GM12874 (cell line): ENCODE data around the gene ACRV1.
A peak's percentile ranks its signal among the peaks of the same experiment; 100 is the strongest.

Experiments
- CTCF ChIP-seq: IDR thresholded peaks from 2 replicates; pipeline ENCODE4 v1.5.1; 2011; ENCODE audit warnings: low read depth, mild to moderate bottlenecking, control low read depth, low read length, moderate library complexity; ENCODE audit not compliant: insufficient read depth

The ACRV1 gene

GRCh38 chr11:125649465-125650166 lies 31.0 kb downstream of the ACRV1 start:
- no peak for TF ChIP-seq CTCF

- TF ChIP-seq CTCF, result no peak
Observed at GRCh38 chr11:125645871-125646270, 34.8 kb downstream of the ACRV1 start.

- TF ChIP-seq CTCF, result no peak
Observed at GRCh38 chr11:125638315-125638714, 42.3 kb downstream of the ACRV1 start.

DNA sequence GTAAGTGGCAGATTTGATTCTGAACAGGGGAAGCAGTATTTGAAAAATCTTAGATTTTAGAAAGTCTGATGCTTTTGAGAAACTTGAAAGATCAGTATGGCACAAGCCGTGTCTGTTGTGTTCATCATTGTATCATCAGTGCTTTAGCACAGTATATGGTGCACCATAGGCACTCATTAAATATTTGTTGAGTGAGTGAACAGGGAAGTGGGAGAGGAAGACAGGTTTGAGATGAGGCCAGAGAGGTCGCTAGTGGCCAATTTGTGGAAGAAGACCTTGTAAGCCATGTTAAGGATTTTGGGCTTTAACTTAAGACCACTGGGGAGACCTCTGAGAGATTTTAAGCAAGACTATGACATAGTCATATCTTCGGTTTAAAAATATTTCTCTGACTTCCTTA lies 42.8 kb downstream of the ACRV1 start:
- no peak for TF ChIP-seq CTCF

GRCh38 chr11:125627236-125627910 lies 53.3 kb downstream of the ACRV1 start:
- no peak for TF ChIP-seq CTCF

DNA sequence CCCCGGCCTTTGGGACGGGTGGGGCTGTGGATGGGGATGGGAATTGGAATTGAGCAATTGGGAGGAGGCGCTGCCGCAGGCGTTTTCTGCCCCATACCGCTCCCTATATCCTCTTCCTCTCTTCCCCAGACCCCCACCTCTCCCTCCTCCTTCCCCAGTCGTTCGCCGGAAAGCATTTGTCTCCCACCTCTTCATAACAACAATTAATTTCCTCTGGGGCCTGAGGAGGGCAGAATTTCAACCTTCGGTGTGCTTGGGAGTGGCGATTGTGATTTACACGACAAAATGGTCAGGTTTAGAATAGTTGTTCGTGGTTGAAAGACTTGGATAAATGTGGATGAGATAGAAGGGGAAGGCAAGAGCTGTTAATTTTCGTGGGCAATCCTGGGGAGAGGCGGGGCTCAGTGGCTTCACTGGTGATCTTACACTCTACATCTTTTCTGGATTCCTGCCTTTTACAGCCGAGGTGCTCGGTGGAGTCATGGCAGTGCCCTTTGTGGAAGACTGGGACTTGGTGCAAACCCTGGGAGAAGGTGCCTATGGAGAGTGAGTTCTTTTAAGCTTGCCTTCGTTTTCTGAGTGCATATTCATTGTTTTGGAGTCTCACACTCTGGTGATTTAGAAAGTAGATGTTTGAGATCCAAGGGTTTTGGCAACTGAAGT lies 54.2 kb downstream of the ACRV1 start:
- 0 out of 2 replicates have a peak, but pooled peaks have one; percentile 28 for TF ChIP-seq CTCF

GRCh38 chr11:125625630-125626287 lies 54.9 kb downstream of the ACRV1 start:
- no peak for TF ChIP-seq CTCF
